Testis (tissue), 2 donors: ENCODE results near the gene ADAM8.

Experiments used
- CTCF ChIP-seq, 3 experiments: fragments of 450-650 bp in 2 of 3; fragments of 200-600 bp in 1 of 3; sonication (generic) in 1 of 3; IDR thresholded peaks; one replicate each; pipeline ENCODE4 v1.5.1; 2016 to 2019; ENCODE audit warnings: antibody characterized with exemption in 3 of 3, mild to moderate bottlenecking in 2 of 3, moderate library complexity in 1 of 3
- POLR2A ChIP-seq: fragments of 450-650 bp; IDR thresholded peaks from one replicate; pipeline ENCODE4 v1.6.1; 2017; ENCODE audit warnings: antibody characterized with exemption, mild to moderate bottlenecking, moderate library complexity

DNA sequence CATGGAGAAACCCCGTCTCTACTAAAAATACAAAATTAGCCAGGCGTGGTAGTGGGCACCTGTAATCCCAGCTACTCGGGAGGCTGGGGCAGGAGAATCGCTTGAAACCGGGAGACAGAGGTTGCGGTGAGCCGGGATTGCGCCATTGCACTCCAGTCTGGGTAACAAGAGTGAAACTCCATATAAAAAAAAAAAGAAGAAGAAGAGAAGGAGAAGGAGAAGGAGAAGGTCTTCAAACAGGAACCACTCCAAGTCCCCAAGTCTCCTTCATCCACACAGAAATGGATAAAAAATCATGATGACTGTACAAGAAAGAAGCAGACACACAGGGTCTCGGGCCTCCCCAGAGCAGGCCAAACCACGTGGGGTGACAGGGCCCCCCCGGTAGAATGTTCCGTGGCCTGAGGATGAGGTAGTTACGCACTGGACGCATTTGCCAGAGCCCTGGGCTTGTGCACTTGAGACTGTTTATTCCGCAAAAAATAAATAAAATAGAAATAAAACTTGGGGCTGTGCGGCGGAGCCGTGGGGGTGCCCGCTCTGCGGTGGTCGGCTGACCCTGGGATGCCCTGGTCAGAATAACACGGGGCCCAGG, 23.2 kb downstream of the ADAM8 start:
- no peak for TF ChIP-seq CTCF (IDR thresholded peaks at IDR 0.05)
- no peak for TF ChIP-seq POLR2A
